Breast epithelium (tissue), 3 donors: Measurements from ENCODE around the gene GAPDH.

ENCODE experiments used
- CTCF ChIP-seq, 3 donors: fragments of 450-650 bp; IDR thresholded peaks; one replicate each; pipeline ENCODE4 v1.5.1; 2016 to 2017; ENCODE audit warnings: antibody characterized with exemption in 3 of 3, mild to moderate bottlenecking in 3 of 3, moderate library complexity in 3 of 3
- POLR2AphosphoS5 ChIP-seq, 3 donors: sonication (generic); formaldehyde crosslinking; IDR thresholded peaks; one replicate each; pipeline ENCODE4 v1.6.1; 2017; ENCODE audit warnings: antibody characterized with exemption in 3 of 3

- TF ChIP-seq POLR2AphosphoS5 (IDR thresholded peaks at IDR 0.05) (no peak), CTCF (IDR thresholded peaks at IDR 0.05) (no peak)
Observed at GRCh38 chr12:6552140-6552551, 17.8 kb downstream of the GAPDH start.
